Measurements from ENCODE around the gene GET4. TPM values are rescaled to one million over a fixed set of nuclear protein-coding genes. Genes with fewer than 3 reads are reported as not detected.

Gene GET4
- total RNA-seq, 4 donors from 2014 or later: 18.4 to 34.8 (median 28.7) TPM

DNA sequence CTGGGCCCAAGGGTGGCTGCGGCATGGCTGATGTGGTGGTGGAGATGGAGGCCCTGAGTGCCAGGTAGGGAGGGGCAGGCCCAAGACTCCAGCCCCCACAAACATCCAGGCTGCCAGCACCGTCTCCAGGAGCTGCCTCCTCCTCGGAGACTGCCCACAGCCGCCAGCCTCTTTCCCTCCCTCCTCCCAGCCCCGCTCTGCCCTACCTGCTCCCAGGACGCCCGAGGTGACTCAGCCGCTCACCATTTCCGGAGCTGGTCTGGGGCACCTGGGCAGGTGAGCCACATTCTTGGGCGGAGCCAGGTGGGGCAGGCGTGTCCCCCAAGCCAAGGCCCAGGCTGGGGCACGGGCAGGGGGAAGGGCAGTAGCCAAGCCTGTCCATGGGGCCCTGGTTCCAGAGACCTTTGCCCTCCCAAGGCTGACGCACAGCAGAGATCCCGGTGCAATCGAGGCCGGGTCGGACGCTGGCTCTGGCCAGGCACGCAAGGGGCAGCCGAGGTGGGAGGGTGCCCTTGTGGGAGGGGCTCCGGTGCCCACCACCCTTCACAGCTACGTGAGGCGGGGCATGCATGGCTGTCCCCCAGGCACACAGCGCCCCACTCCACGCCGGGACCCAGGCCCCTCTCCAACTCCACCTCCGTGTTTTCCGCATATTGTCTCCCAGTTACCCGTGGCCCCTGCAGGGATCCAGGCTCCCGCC is 69.4 kb downstream of the GET4 start:
- WGBS, 2 donors (ENCODE audit: low coverage in 1 of 2): 80% methylated on average over 4 of the region's 30 CpGs; no CpG with 5 or more reads in 1 of the 2 donors
- H3K27ac ChIP-seq: no peak overlapping the region
- no peaks in the 10 kb centered on the region for H3K27me3 ChIP-seq
- no peak for ATAC-seq
- H3K4me1 ChIP-seq: peaks cover 0 to 5% (median 0%) of the 10 kb centered on the region in 3 donors
- TF ChIP-seq, protein P1, sequence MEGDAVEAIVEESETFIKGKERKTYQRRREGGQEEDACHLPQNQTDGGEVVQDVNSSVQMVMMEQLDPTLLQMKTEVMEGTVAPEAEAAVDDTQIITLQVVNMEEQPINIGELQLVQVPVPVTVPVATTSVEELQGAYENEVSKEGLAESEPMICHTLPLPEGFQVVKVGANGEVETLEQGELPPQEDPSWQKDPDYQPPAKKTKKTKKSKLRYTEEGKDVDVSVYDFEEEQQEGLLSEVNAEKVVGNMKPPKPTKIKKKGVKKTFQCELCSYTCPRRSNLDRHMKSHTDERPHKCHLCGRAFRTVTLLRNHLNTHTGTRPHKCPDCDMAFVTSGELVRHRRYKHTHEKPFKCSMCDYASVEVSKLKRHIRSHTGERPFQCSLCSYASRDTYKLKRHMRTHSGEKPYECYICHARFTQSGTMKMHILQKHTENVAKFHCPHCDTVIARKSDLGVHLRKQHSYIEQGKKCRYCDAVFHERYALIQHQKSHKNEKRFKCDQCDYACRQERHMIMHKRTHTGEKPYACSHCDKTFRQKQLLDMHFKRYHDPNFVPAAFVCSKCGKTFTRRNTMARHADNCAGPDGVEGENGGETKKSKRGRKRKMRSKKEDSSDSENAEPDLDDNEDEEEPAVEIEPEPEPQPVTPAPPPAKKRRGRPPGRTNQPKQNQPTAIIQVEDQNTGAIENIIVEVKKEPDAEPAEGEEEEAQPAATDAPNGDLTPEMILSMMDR (IDR thresholded peaks at IDR 0.05): no peak
- TF ChIP-seq EP300 (IDR thresholded peaks at IDR 0.05) (no peak), POLR2A (IDR thresholded peaks at IDR 0.05) (no peak), POLR2AphosphoS5 (IDR thresholded peaks at IDR 0.05) (no peak)
- no peaks in the 10 kb centered on the region for H3K36me3 ChIP-seq
- no peak overlapping the region for H3K4me3 ChIP-seq
- no peaks in the 10 kb centered on the region for H3K9me3 ChIP-seq

Other genes starting within 250 kb of the GET4 start
- 10 to 100 TPM; 17.4 to 36.4 (median 21.7) TPM for gene DNAAF5, start 149.9 kb upstream of the GET4 start, total RNA-seq
- 10 to 100 TPM; 11.6 to 39.1 (median 24.8) TPM for gene PRKAR1B, start 149.3 kb upstream of the GET4 start, total RNA-seq
- gene SUN1, start 44.1 kb upstream of the GET4 start, total RNA-seq: 100 to 1,000 TPM; 151 to 261 (median 231) TPM
- 100 to 1,000 TPM in 1 of 4 donors, 10 to 100 TPM in 3; 44.8 to 106 (median 60.1) TPM for gene ADAP1, start 78.1 kb downstream of the GET4 start, total RNA-seq
- gene COX19, start 99.0 kb downstream of the GET4 start, total RNA-seq: 10 to 100 TPM in 3 of 4 donors, 1 to 10 TPM in 1; 6.0 to 16.7 (median 12.0) TPM
- not detected for gene CYP2W1, start 106.6 kb downstream of the GET4 start, total RNA-seq
- gene GPR146, start 168.0 kb downstream of the GET4 start, total RNA-seq: 10 to 100 TPM; 13.6 to 27.9 (median 16.3) TPM
- gene GPER1, start 211.6 kb downstream of the GET4 start, total RNA-seq: 10 to 100 TPM in 1 of 4 donors, 1 to 10 TPM in 3; 7.1 to 20.2 (median 7.8) TPM

Data from gastroesophageal sphincter (tissue), 4 donors.